HG03460 (cell line): ENCODE measurements around the gene ATF6.

Source experiments
- ATAC-seq: cut with Tn5 transposase; IDR thresholded peaks from one replicate; pipeline ENCODE4 v1.9.1; 2021; ENCODE audit not compliant: unreplicated experiment

Gene ATF6

GRCh38 chr1:161885003-161885402 lies 118.9 kb downstream of the ATF6 start:
- ATAC-seq, result no peak

GRCh38 chr1:161885759-161886158 lies 119.6 kb downstream of the ATF6 start:
- no peak for ATAC-seq

DNA sequence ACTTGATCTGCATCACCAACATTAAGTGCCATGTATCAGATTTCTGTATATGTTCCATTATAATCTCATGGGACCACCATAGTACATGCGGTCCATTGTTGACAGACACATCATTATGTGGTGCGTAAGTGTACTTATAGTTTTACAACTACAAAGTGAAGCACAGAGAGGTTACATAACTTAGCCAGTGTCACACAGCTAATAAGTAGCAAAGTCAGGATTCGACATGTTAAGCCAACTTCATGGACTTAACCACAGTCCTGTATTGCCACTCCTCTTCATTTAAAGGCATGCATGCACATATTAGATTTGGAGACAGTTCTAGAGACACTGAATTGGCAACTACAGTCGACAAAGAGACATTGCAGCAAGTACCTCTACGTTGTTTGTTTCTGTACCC lies 120.5 kb downstream of the ATF6 start:
- ATAC-seq, result no peak

GRCh38 chr1:161887730-161888287 lies 121.7 kb downstream of the ATF6 start:
- no peak for ATAC-seq

- ATAC-seq, result no peak
Measured at GRCh38 chr1:161890574-161890973, 124.5 kb downstream of the ATF6 start.

DNA sequence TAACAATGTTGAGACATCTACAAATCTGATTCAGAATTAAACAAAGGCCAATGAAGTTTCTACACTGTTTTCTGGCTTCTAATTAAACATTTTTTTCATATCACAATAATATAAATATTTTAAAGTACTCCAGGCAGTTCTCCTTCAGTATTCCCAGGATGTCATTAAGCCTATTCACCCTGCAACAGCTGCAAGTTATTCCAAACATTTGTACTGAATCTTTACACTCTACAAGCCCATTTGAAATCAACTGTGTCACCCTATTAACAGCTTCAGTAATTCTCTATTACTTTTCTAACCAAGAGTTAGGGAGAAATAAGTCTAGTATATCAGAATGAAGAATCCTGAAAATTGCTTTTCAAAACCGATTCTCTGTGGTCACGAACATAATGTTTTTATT lies 133.0 kb downstream of the ATF6 start:
- no peak for ATAC-seq

- no peak for ATAC-seq
Measured at GRCh38 chr1:161900160-161900559, 134.0 kb downstream of the ATF6 start.

DNA sequence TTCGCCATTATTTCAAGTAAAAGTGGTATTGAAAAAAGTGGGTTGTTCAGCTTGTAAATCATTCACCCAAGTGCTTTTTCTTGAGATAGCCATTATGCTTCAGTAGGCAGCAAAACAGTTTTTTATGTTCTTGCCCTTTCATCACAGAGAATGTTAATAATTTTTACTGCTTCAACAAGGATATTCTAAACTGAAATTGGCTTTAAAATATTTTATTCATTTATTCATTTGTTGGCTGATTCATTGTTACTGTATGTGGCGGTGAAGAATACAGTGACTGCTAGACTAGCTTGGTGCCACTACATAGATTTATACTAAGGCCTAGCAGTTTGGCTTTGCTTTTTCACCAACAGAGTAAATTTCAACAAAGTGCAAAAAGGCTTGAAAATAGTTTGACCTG lies 136.1 kb downstream of the ATF6 start:
- ATAC-seq, result no peak

GRCh38 chr1:161905269-161905884 lies 139.3 kb downstream of the ATF6 start:
- ATAC-seq, result no peak

DNA sequence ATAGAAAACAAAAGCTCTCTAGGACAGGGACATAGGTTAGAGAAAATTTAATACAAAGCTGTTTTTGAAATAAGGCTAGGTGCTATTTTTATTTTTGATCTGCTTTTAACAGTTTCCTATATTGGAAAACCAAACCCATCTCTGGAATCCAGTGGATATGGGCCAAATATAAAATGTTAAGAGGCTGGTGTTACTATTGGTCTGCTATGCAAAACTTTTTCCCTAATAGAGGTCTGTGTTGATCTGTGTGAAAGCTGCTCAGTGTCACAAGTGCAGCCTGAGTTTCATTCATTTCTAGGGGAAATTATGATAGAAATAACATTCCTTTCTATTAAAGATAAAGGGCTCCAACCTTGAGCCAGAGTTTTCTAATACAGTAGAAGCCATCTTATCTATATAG lies 141.1 kb downstream of the ATF6 start:
- no peak for ATAC-seq

GRCh38 chr1:161908264-161908663 lies 142.1 kb downstream of the ATF6 start:
- ATAC-seq, result no peak

GRCh38 chr1:161910604-161911003 lies 144.5 kb downstream of the ATF6 start:
- ATAC-seq, result no peak

DNA sequence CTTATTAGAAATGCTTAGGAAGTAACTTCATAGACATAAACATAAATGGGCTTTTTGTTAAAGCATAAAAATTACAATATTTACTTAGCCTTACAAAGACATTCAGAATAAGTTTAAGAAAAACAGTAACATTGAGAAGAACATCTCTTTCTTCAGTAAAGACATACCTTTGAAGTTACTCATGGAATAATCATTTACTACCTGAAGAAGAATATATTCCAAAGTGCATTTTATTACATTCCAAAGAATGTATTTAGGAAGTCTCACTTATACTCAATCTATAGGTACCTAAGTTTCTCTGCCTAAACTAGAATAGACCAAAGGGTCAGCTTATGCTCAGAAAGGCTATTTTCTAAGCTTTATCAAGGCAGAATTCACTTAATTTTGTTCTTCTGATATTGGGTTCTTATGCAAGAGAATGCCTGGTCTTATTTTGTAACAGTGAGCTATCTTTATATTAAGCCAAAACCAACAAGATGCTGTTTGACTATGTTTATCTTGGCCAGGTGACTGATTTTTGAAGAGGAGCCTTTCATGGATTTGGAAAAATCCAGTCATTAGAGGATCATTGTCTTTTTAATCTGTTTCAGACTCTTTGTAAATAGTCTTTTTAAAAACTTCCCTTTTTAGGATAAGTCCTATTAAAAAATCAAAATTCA lies 147.5 kb downstream of the ATF6 start:
- no peak for ATAC-seq

- ATAC-seq, result no peak
Measured at GRCh38 chr1:161914595-161914994, 148.5 kb downstream of the ATF6 start.

DNA sequence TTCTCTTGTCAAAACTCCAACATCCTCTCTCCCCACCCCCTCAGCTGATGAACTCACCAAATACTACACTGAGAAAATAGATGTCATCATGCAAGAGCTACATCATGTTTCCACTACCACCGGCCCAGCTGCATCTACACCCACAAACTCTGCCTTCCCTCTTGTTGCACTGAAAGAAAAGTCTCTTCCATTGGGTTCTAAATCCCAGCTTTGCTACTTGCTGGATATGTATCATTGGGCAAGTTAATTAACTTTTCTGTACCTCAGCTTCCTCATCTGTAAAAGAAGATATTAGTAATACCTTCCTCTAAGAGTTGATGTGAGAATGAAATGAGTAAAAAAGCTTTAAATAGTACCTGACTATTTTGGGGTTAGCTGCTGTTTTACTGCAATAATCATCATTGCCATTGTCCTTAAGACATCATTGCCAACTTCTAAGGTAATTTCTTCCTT lies 149.0 kb downstream of the ATF6 start:
- no peak for ATAC-seq

- no peak for ATAC-seq
Measured at GRCh38 chr1:161915978-161916377, 149.9 kb downstream of the ATF6 start.

GRCh38 chr1:161919229-161919628 lies 153.1 kb downstream of the ATF6 start:
- ATAC-seq, result no peak

DNA sequence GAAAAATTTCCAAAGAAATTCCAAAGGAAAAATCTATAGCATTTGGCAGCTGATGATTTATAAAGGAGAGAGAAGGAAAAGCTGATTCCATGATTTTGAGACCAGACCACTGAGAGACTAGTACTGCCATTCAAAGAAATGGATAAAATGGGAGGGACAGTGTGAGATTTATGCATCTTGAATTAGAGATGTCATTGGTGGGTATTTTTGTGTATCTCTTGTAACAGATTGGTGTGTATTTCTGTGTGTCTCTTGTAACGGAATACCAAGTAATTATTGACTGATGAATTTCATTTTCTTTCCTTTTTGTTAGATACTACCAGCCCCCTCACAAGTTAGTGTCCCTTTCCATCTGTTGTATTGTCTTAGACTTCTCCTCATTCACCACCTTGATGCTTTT lies 155.4 kb downstream of the ATF6 start:
- no peak for ATAC-seq

GRCh38 chr1:161921990-161922389 lies 155.9 kb downstream of the ATF6 start:
- ATAC-seq, result no peak

GRCh38 chr1:161928056-161928455 lies 161.9 kb downstream of the ATF6 start:
- ATAC-seq, result no peak

GRCh38 chr1:161929137-161929536 lies 163.0 kb downstream of the ATF6 start:
- no peak for ATAC-seq

DNA sequence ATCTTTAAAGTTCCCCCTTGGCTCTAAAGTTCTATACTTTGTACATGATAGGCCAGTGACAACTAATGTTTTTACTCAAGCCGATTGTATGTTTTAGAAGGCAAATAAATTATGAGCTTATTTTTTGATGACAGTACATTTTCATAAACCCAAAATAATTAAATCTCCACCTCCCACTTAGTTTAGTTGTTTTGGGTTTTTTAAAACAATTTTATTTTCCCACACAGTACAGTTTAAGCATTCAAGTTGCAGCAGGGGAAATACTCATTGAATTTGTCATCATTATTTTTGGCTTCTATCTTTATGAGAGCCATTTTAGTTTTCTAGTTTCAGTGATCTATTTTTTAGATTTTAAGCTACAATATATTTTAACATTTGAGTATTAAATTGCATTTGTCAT lies 163.9 kb downstream of the ATF6 start:
- no peak for ATAC-seq

GRCh38 chr1:161932668-161933067 lies 166.5 kb downstream of the ATF6 start:
- no peak for ATAC-seq
